ENCODE measurements around the gene DPF3.

DPF3 gene

DNA sequence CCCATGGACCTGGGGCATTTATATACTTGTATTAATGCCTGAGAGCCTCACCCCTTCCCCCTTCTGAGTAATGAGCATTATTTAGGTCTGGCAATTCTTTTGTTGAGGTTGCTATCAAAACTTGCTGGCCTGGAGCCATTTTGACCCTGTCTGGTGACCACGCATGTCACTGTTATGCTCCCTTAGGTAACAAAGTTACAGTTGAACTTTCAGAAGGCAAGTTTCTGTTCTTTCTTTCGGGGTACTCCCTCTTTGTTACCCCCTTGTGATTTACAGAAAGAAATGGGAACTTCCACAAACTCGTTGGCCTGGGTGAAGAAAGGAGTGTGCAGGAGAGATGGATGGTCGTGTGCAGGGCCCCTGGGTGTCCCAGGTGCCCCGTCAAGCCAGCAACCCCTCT lies 305.4 kb downstream of the DPF3 start:
- DNase-seq: no peak

DNA sequence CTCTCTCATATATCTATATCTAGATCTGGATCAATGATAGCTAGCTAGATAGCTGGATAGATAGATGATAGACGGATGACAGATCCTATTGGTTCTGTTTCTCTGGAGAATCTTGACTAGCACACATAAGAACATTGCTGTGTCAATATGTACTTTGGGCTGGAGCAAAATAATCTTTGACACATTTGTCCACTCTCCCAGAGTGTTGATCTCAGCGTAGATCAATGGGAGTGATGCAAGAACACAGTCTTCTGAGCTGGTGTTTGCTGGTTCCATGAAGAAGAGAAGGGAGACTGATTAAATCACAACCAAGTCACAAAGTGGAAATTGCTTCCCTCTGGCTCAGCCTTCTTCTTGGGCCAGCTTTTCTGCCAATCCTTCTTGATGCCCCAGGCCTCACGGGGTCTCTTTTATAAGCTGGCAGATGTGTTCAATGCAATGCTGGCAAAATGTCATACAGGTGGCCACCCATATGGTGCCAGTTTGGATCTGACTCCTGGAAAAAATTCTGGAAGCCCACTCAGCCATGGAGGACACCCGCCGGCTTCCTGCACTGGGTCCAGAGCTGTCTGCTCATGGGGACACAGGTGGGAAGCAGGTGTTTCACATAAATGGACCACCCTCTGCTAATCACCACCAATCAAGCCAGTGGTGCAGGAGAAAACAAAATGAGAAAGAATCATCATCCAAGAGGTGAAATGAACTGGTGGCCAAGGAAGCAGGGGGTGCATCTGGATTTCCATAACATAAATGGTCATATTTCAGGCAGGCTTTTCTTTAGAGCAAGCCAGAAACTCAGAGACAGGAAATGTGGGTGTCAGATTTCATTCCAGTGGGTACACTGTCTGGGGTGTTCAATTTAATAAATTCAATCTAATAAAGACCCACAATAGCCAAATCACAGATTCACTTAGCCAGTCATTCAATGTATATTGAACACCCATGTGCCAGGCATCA lies 310.3 kb downstream of the DPF3 start:
- DNase-seq: no peak

DNA sequence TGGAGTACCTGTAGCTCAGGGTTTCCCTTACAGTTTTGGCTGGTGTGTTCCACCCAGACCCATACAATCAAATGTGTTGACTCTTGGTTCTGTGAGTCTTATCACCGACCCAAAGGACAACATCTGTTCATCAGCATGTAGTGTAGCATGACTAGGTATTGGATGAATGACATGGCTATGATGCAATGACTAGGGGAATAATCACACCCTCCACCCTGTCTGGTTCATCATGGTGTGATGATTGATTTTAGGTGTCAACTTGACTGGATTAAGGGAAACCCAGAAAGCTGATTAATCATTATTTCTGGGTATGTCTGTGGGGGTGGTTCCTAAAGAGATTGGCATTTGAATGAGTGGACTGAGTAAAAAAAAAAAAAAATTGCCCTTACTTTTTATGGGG lies 311.3 kb downstream of the DPF3 start:
- no peak for DNase-seq

DNA sequence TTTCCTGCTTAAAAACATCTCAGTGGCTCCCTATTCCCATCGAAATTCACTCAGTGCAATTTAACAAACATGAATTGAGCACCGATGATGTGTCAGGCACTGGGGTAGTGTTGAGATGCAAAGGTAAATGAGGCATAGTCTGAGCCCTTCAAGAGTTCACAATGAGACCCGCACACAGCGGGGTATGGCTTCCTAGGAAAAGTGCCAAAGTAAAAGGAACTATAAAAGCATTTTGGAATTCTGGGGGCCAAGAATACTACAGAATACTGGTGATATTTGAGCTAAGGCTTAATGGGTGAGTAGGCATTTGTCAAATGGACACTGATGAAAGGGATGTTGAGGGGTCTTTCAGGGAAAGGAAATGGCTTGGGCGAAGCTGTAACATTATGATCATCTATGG lies 315.4 kb downstream of the DPF3 start:
- no peak for DNase-seq

DNA sequence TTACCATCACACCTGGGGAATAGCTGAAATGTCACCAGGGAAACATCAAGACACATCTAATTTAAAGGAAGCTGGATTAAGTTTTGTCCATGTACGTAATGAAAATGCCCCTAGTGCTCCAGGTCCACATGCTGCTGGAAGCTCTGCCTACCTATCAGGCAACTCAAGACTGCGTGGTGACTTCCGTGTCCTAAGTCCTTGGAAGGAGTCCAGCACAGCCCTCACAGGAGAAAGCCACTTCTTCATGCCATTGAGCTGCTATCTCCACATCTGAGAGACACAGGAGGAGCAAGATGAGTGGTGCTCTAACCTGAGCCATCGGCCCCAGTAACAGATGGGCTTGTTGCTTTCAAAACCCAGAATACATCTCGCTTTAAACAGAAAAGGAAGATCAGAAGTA lies 316.4 kb downstream of the DPF3 start:
- DNase-seq: no peak

DNA sequence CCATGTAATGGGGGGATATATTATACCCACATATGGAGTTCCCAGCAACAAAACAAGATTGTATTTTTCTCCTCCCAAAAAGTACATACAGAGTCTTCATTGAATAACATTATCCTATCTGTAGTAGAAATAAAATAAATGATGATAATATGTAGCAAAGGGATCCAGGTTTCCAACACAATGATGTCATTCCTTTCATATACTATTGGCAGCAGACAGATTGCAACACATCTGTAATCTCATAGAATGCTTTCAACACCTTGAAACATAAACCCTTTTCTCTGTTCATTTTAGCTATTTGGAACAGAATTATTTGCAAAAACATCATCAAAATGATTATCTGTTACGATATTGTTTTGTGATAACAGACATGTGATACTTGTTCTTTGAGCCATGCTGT lies 317.6 kb downstream of the DPF3 start:
- DNase-seq: no peak

DNA sequence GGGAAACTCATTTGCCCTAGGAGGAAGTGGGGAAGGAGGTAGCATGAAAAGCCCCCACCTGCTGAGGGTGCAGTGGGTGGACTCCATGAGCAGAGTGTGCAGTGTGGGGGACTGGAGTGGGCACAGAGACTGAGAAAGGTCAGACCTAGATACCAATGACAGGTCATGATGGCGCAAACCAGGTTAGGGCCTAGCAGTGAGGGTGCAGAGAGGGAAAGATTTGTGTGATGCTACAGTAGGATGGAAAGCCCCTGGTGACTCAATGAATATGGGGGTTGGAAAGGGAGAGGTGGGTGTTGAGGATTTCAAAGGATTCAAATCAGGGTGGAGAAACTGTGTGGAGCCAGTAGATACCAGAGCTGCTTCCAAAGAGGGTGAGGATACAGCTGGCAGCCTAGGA lies 319.2 kb downstream of the DPF3 start:
- DNase-seq: no peak

DNA sequence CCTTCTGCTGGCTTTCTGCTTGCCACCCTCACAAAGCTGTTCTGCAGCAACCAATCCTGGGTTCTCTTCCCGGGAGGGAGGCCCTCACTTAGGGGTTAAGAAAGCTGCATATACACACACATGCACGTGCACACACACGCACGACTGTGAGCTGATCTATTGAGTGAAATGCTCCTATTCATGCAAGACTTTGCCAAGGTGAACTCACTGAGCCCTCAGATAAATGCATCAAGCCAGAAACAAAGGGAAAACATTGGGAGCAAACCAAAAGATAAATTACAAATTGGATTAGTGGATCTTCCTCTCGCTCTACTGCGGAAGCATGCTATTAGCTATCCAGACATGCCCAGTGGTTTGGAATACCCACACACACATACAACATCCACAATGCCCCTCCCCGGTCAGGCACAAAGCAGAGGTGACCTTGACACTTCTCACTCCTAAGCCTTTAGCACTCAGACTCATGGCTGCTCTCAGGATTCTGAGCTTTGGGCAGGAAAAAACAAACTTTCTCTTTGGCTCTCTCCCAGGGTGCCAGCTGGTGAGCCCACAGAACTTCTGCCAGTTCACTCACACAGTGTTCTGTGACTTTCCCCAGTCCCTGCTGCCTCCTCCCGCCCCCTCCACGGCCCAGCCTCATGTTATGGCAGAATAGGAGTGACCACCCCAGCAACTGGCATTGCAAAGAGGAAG lies 320.0 kb downstream of the DPF3 start:
- DNase-seq: no peak

All from activated CD4-positive, CD25-positive, alpha-beta regulatory T cell treated with anti-CD3 and anti-CD28 coated beads, Interleukin-2, amount 50 U/mL, for 72 hours (primary cell).